HEK293 (cell line): ENCODE measurements around the gene ARHGAP23.
"Not testable (repeated sequence)": the region's sequence is repeated elsewhere in the genome, so short reads cannot be mapped to it uniquely, and the experiment has no call there.

Experiments used
- RBAK ChIP-seq: fragments of 450-650 bp; formaldehyde crosslinking; IDR thresholded peaks from 2 replicates; pipeline ENCODE4 v1.5.1; 2016; ENCODE audit warnings: missing biosample characterization, missing genetic modification characterization
- ZNF274 ChIP-seq, 2 experiments: fragments of 200-500 bp in 1 of 2; fragments of 450-650 bp in 1 of 2; sonication (Bioruptor generic) in 1 of 2; formaldehyde crosslinking in 1 of 2; IDR thresholded peaks; 2 replicates each; pipeline versions ENCODE4 v1.5.1 to v1.6.1; 2014 to 2016; ENCODE audit warnings: borderline replicate concordance in 1 of 2, inconsistent platforms in 1 of 2, low read length in 1 of 2, missing biosample characterization in 1 of 2, missing genetic modification characterization in 1 of 2
- ZNF580 ChIP-seq: fragments of 450-650 bp; formaldehyde crosslinking; IDR thresholded peaks from 2 replicates; pipeline ENCODE4 v1.5.1; 2016; ENCODE audit warnings: missing biosample characterization, missing genetic modification characterization
- TF ChIP-seq, protein P1 (sequence below): fragments of 450-650 bp; formaldehyde crosslinking; IDR thresholded peaks from 2 replicates; pipeline ENCODE4 v1.5.1; 2017; ENCODE audit warnings: missing biosample characterization, missing genetic modification characterization

DNA sequence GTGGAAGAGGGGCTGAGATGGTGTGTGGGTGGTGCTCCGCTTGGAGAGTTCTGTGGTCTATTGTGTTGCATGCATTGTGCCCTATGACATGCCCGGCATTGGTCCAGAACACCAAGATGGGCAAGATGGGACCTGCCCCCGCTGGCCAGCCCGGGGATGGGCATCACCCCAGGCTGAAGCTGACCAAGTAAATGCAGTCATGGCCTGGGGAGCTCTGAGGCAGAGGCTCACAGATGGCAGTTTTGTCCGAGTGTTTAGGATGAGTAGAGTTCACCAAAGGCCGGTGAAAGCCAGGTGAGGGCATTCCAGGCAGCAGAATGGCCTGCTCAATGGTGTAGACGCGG is 54.4 kb downstream of the ARHGAP23 start:
- not testable (repeated sequence) for TF ChIP-seq ZNF580 (tag by site-specific recombination); ZNF274 (IDR thresholded peaks at IDR 0.05; ENCODE audit: low read length); ZNF274 (tag by site-specific recombination; IDR thresholded peaks at IDR 0.05; ENCODE audit: borderline replicate concordance); RBAK
- TF ChIP-seq, protein P1, sequence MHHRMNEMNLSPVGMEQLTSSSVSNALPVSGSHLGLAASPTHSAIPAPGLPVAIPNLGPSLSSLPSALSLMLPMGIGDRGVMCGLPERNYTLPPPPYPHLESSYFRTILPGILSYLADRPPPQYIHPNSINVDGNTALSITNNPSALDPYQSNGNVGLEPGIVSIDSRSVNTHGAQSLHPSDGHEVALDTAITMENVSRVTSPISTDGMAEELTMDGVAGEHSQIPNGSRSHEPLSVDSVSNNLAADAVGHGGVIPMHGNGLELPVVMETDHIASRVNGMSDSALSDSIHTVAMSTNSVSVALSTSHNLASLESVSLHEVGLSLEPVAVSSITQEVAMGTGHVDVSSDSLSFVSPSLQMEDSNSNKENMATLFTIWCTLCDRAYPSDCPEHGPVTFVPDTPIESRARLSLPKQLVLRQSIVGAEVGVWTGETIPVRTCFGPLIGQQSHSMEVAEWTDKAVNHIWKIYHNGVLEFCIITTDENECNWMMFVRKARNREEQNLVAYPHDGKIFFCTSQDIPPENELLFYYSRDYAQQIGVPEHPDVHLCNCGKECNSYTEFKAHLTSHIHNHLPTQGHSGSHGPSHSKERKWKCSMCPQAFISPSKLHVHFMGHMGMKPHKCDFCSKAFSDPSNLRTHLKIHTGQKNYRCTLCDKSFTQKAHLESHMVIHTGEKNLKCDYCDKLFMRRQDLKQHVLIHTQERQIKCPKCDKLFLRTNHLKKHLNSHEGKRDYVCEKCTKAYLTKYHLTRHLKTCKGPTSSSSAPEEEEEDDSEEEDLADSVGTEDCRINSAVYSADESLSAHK: not testable (repeated sequence)
